H1 (cell line): Measurements from ENCODE around the gene NUDT3. TPM values are rescaled to one million over a fixed set of nuclear protein-coding genes. Genes with fewer than 3 reads are reported as not detected.
"Not testable (repeated sequence)": the region's sequence is repeated elsewhere in the genome, so short reads cannot be mapped to it uniquely, and the experiment has no call there.

Experiments used
- CTCF ChIA-PET: fragments of 300-600 bp; sonication (Branson Sonifier 250); formaldehyde crosslinking; loops from one replicate; lab custom pipeline; 2021; ENCODE audit not compliant: partially characterized antibody; lab: Charles Lee
- POLR2A ChIA-PET: fragments of 300-600 bp; sonication (Branson Sonifier 250); formaldehyde crosslinking; loops from one replicate; lab custom pipeline; 2021; ENCODE audit warnings: inconsistent platforms; ENCODE audit not compliant: partially characterized antibody; lab: Charles Lee
- DNase-seq, 2 experiments: peaks; one replicate each; pipeline versions ENCODE4 v3.0.0 to v3.0.0-alpha.2; 2010 to 2022; ENCODE audit warnings: low spot score in 2 of 2, low read depth in 1 of 2, mixed read lengths in 1 of 2
- FAIRE-seq: peaks from 2 replicates; lab custom pipeline; 2011; peaks lifted over from hg19 to GRCh38; lab: Jason Lieb, UNC
- H2AFZ ChIP-seq: 2 replicates; pipeline ENCODE4 v1.8.1; 2012; ENCODE audit warnings: low read length, inconsistent platforms
- H2AK5ac ChIP-seq: 2 replicates; pipeline ENCODE4 v1.6.1; 2013; ENCODE audit warnings: low read depth, low read length
- H2BK120ac ChIP-seq: replicated peaks from 2 replicates; pipeline ENCODE3; 2013; ENCODE audit warnings: low read depth, low read length, inconsistent platforms
- H2BK12ac ChIP-seq: 2 replicates; pipeline ENCODE4 v1.6.1; 2013; ENCODE audit warnings: low read depth, low read length
- H2BK15ac ChIP-seq: 2 replicates; pipeline ENCODE4 v1.6.1; 2013; ENCODE audit warnings: low read length
- H2BK20ac ChIP-seq: 2 replicates; pipeline ENCODE4 v1.6.1; 2013; ENCODE audit warnings: low read length
- H2BK5ac ChIP-seq: 2 replicates; pipeline ENCODE4 v1.6.1; 2013; ENCODE audit warnings: low read depth, low read length
- H3K14ac ChIP-seq: 2 replicates; pipeline ENCODE4 v1.6.1; 2013; ENCODE audit warnings: inconsistent platforms; ENCODE audit not compliant: insufficient read length
- H3K18ac ChIP-seq: 2 replicates; pipeline ENCODE4 v1.6.1; 2013; ENCODE audit warnings: low read length; ENCODE audit errors: extremely low read depth
- H3K23ac ChIP-seq: 2 replicates; pipeline ENCODE4 v1.6.1; 2013; ENCODE audit warnings: inconsistent platforms; ENCODE audit not compliant: insufficient read length
- H3K23me2 ChIP-seq: 2 replicates; pipeline ENCODE4 v1.6.1; 2013; ENCODE audit warnings: low read depth, low read length
- H3K27ac ChIP-seq: 2 replicates; pipeline ENCODE4 v1.6.1; 2011; ENCODE audit warnings: low read depth, low read length, inconsistent platforms
- H3K27me3 ChIP-seq, 4 experiments: replicated peaks in 1 of 4; 1 replicate in 1 of 4; 2 replicates in 3 of 4; pipeline versions ENCODE4 v1.6.1 to v1.8.1; 2011 to 2013; ENCODE audit warnings: low read length in 3 of 4, mild to moderate bottlenecking in 3 of 4, inconsistent platforms in 2 of 4, mixed read lengths in 2 of 4, moderate library complexity in 1 of 4; ENCODE audit not compliant: control insufficient read depth in 3 of 4, insufficient read depth in 3 of 4; ENCODE audit errors: extremely low read depth in 1 of 4
- H3K36me3 ChIP-seq, 4 experiments: 2 replicates each; pipeline versions ENCODE4 v1.6.1 to v1.8.1; 2011 to 2013; ENCODE audit warnings: mild to moderate bottlenecking in 4 of 4, low read length in 3 of 4, moderate library complexity in 2 of 4, control low read depth in 1 of 4, inconsistent platforms in 1 of 4; ENCODE audit not compliant: insufficient read depth in 4 of 4, control insufficient read depth in 2 of 4
- H3K4ac ChIP-seq: replicated peaks from 2 replicates; pipeline ENCODE3; 2013; ENCODE audit warnings: low read length, low read depth, mixed read lengths, inconsistent platforms; ENCODE audit not compliant: insufficient read length
- H3K4me1 ChIP-seq, 4 experiments: replicated peaks in 1 of 4; 1 replicate in 1 of 4; 2 replicates in 3 of 4; pipeline versions ENCODE4 v1.6.1 to v1.8.1; 2011 to 2013; ENCODE audit warnings: low read length in 3 of 4, inconsistent platforms in 2 of 4, mixed read lengths in 1 of 4; ENCODE audit not compliant: insufficient read depth in 4 of 4, control insufficient read depth in 3 of 4
- H3K4me2 ChIP-seq, 2 experiments: 2 replicates each; pipeline versions ENCODE4 v1.6.1 to v1.8.1; 2011 to 2013; ENCODE audit warnings: low read depth in 2 of 2, low read length in 2 of 2, control low read depth in 1 of 2, inconsistent platforms in 1 of 2, mild to moderate bottlenecking in 1 of 2; ENCODE audit not compliant: insufficient read depth in 1 of 2
- H3K4me3 ChIP-seq, 4 experiments: fragments of 200-600, 300-600 bp in 1 of 4; sonication (generic), shearing (Covaris generic), sonication (Bioruptor Twin) in 1 of 4; 2 replicates each; pipeline versions ENCODE4 v1.5.1 to v1.8.1; 2011 to 2016; ENCODE audit warnings: low read length in 4 of 4, low read depth in 3 of 4, control low read depth in 2 of 4, inconsistent platforms in 2 of 4, mild to moderate bottlenecking in 2 of 4, mixed read lengths in 1 of 4, moderate library complexity in 1 of 4; ENCODE audit not compliant: insufficient read depth in 2 of 4; ENCODE audit errors: extremely low read depth in 1 of 4
- H3K56ac ChIP-seq: replicated peaks from 2 replicates; pipeline ENCODE3; 2013; ENCODE audit warnings: low read depth, mild to moderate bottlenecking, mixed read lengths, low read length, inconsistent platforms; ENCODE audit not compliant: insufficient read length
- H3K79me1 ChIP-seq: 2 replicates; pipeline ENCODE4 v1.6.1; 2013; ENCODE audit warnings: low read depth, low read length, control low read depth
- H3K79me2 ChIP-seq, 2 experiments: 2 replicates each; pipeline versions ENCODE4 v1.6.1 to v1.8.1; 2012 to 2013; ENCODE audit warnings: low read length in 2 of 2, mild to moderate bottlenecking in 2 of 2, inconsistent platforms in 1 of 2; ENCODE audit not compliant: insufficient read depth in 2 of 2, control insufficient read depth in 1 of 2
- H3K9ac ChIP-seq, 4 experiments: replicated peaks in 1 of 4; 1 replicate in 1 of 4; 2 replicates in 3 of 4; pipeline versions ENCODE4 v1.6.1 to v1.8.1; 2011 to 2013; ENCODE audit warnings: low read depth in 3 of 4, low read length in 3 of 4, control low read depth in 2 of 4, mild to moderate bottlenecking in 2 of 4, moderate library complexity in 2 of 4, inconsistent platforms in 1 of 4; ENCODE audit errors: extremely low read depth in 1 of 4
- H3K9me3 ChIP-seq, 2 experiments: 2 replicates each; pipeline versions ENCODE4 v1.6.1 to v1.8.1; 2012 to 2013; ENCODE audit warnings: mild to moderate bottlenecking in 2 of 2, moderate library complexity in 2 of 2, control low read depth in 1 of 2, inconsistent platforms in 1 of 2, low read depth in 1 of 2, low read length in 1 of 2, mixed read lengths in 1 of 2; ENCODE audit not compliant: insufficient read depth in 2 of 2
- H4K20me1 ChIP-seq, 2 experiments: replicated peaks in 1 of 2; 2 replicates each; pipeline versions ENCODE3 to v1.8.1; 2011 to 2013; ENCODE audit warnings: inconsistent platforms in 2 of 2, low read length in 2 of 2, mild to moderate bottlenecking in 1 of 2; ENCODE audit not compliant: insufficient read depth in 2 of 2, control insufficient read depth in 1 of 2
- H4K5ac ChIP-seq: 2 replicates; pipeline ENCODE4 v1.6.1; 2013; ENCODE audit warnings: low read length, low read depth, mixed read lengths, inconsistent platforms; ENCODE audit not compliant: insufficient read length
- H4K8ac ChIP-seq: 2 replicates; pipeline ENCODE4 v1.8.0; 2013; ENCODE audit warnings: mild to moderate bottlenecking, moderate library complexity, low read length, inconsistent platforms; ENCODE audit not compliant: insufficient read depth; ENCODE audit errors: extremely low read depth
- H4K91ac ChIP-seq: replicated peaks from 2 replicates; pipeline ENCODE3; 2013; ENCODE audit warnings: low read length, mixed read lengths, inconsistent platforms; ENCODE audit not compliant: insufficient read length
- WGBS, 2 experiments: shearing (Covaris generic) in 1 of 2; methylation state at CpG; one replicate each; pipeline versions ENCODE4 v1.1.6 to v1.1.7; 2013 to 2015; ENCODE audit warnings: low lambda C conversion rate in 2 of 2, mixed read lengths in 2 of 2, inconsistent platforms in 1 of 2, low coverage in 1 of 2, missing lambda C conversion rate in 1 of 2; ENCODE audit not compliant: insufficient replicate concordance in 2 of 2, insufficient coverage in 1 of 2, insufficient read length in 1 of 2; ENCODE audit errors: extremely low coverage in 1 of 2, missing lambda C conversion rate in 1 of 2; 5-methylcytosine and 5-hydroxymethylcytosine counted together
- polyA plus RNA-seq, 7 experiments: library from polyadenylated mRNA; depleted of rRNA in 3 of 7; stranded (reverse) in 5 of 7; unstranded in 2 of 7; fragments of >200 nt in 5 of 7; fragments of 200-250 nt in 2 of 7; gene quantifications; 1 replicate in 5 of 7; 2 replicates in 1 of 7; 4 replicates in 1 of 7; pipeline versions ENCODE4 v1.2.1 to v1.2.3, GENCODE V29; 2011 to 2013; ENCODE audit warnings: missing spikeins in 2 of 7, mixed read lengths in 2 of 7
- total RNA-seq: library from RNA; stranded (reverse); fragmentation: NEBNext Ultra II Directional; extraction: Animal tissue kit (Norgen Biotek cat#: 25700); gene quantifications from 2 replicates; pipeline ENCODE4 v1.2.1, GENCODE V29; 2021
- TF ChIP-seq, protein P1 (sequence below), 3 experiments: IDR thresholded peaks; 1 replicate in 2 of 3; 2 replicates in 1 of 3; pipeline versions ENCODE4 v1.5.1 to v1.6.1; 2011; ENCODE audit warnings: low read length in 3 of 3, mild to moderate bottlenecking in 3 of 3, inconsistent platforms in 2 of 3, low read depth in 1 of 3, moderate library complexity in 1 of 3; ENCODE audit not compliant: insufficient read depth in 1 of 3; ENCODE audit errors: control extremely low read depth in 1 of 3

The NUDT3 gene
- total and polyA plus RNA-seq, 2 of the 8 experiments (the other 6 are each of a cell fraction or from before 2014, with no cell fraction given): 14.1 to 36.9 TPM

DNA sequence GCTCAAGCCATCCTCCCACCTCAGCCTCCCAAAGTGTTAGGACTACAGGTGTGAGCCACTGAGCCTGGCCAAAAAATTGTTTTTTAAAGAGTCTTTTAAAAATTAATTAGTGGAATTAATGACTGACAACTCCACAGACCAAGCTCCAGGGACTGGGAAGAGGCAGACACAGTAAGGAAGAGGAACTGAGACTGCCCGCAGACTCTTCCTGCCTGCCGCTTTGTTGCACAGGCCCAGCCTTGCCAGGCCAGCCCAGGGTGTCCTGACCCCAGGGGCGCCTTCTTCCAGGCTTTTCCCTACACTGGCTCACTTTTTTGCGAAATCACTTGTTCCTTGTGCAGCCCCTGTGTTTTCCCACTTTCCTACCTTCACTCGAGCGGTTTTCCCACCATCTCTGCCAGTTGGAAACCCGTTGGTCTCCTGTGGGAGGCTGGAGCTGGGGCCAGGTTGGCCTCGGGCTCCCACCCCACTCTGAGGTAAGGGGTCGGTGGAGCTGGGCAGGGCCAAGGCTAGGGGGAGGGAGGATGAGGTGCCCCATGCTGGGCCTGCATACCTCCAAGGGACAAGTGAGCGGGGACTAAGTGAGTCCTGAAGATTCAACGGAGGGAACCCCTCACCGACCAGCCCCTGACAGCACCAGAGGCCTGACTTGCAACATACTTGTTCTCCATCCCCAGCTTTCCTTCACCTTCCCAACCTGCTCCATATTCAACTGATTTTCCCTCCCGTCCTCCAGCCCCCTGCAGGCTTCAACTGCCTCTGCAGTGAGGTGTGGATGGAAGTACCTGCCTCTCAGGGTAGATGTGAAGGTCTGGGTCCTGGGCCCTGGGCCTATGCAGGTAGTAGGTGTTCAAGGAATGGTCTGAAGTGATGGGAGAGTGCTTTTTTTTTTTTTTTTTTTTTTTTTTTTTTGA, 120.2 kb downstream of the NUDT3 start (continued):
- TF ChIP-seq, protein P1, sequence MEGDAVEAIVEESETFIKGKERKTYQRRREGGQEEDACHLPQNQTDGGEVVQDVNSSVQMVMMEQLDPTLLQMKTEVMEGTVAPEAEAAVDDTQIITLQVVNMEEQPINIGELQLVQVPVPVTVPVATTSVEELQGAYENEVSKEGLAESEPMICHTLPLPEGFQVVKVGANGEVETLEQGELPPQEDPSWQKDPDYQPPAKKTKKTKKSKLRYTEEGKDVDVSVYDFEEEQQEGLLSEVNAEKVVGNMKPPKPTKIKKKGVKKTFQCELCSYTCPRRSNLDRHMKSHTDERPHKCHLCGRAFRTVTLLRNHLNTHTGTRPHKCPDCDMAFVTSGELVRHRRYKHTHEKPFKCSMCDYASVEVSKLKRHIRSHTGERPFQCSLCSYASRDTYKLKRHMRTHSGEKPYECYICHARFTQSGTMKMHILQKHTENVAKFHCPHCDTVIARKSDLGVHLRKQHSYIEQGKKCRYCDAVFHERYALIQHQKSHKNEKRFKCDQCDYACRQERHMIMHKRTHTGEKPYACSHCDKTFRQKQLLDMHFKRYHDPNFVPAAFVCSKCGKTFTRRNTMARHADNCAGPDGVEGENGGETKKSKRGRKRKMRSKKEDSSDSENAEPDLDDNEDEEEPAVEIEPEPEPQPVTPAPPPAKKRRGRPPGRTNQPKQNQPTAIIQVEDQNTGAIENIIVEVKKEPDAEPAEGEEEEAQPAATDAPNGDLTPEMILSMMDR (IDR thresholded peaks at IDR 0.05; ENCODE audit: control extremely low read depth in 1 of 3, insufficient read depth in 1 of 3, low read depth in 1 of 3, low read length in 3 of 3): peak; percentile 33 to 52 (median 33)

DNA sequence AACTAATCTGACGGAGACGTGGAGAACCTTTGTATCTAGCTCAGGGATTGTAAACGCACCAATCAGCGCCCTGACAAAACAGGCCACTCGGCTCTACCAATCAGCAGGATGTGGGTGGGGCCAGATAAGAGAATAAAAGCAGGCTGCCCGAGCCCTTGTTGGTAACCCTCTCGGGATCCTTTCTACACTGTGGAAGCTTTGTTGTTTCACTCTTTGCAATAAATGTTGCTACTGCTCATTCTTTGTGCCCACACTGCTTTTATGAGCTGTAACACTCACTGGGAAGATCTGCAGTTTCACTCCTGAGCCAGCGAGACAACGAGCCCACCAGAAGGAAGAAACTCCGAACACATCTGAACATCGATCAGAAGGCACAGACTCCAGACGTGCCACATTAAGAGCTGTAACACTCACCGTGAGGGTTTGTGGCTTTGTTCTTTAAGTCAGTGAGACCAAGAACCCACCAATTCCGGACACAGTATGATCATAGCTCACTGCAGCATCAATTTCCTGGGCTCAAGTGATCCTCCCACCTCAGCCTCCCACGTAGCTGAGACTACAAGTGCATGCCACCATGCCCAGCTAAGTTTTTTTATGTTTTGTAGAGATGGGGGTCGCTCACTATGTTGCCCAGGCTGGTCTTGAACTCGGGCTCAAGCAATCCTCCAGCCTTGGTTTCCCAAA, 122.7 kb downstream of the NUDT3 start:
- H4K20me1 ChIP-seq, H3K14ac ChIP-seq, H3K4me1 ChIP-seq, H2BK20ac ChIP-seq, H2BK12ac ChIP-seq, H3K27ac ChIP-seq, H3K79me1 ChIP-seq, H2AK5ac ChIP-seq, H2BK15ac ChIP-seq, FAIRE-seq, H4K5ac ChIP-seq, H2BK5ac ChIP-seq, H3K4me2 ChIP-seq, H2AFZ ChIP-seq, H3K18ac ChIP-seq, H3K4ac ChIP-seq, H3K23ac ChIP-seq, H3K36me3 ChIP-seq, DNase-seq, H3K23me2 ChIP-seq, H3K27me3 ChIP-seq, H4K91ac ChIP-seq, H3K9ac ChIP-seq, H3K4me3 ChIP-seq, H4K8ac ChIP-seq, H2BK120ac ChIP-seq, H3K79me2 ChIP-seq, H3K56ac ChIP-seq, H3K9me3 ChIP-seq: not testable (repeated sequence)
- POLR2A ChIA-PET: interaction anchor here (1.3 to 2.0 kb wide), 2 partner anchors 26 to 33 kb away, joined by 3 to 7 read pairs; partner anchors contain the start of gene HMGA1
- WGBS, 2 experiments: 81% methylated on average over 17 of the region's 17 CpGs; no CpG with 5 or more reads in 1 of the 2 experiments
- CTCF ChIA-PET: interaction anchor here (0.7 to 1.2 kb wide), 2 partner anchors 20 to 120 kb away, joined by 3 to 5 read pairs; no protein-coding TSS in a partner anchor
